GM20000 (cell line): ENCODE results near the gene CPNE4.
A peak's percentile ranks its signal among the peaks of the same experiment; 100 is the strongest.

ENCODE experiments used
- DNase-seq: peaks from one replicate; pipeline ENCODE4 v3.0.0; 2012; ENCODE audit warnings: low spot score
- TF ChIP-seq, protein P1 (sequence below): IDR thresholded peaks from 2 replicates; pipeline ENCODE4 v1.5.1; 2012; ENCODE audit warnings: mild to moderate bottlenecking, control low read depth; ENCODE audit errors: extremely low read depth, missing control alignments

The CPNE4 gene

DNA sequence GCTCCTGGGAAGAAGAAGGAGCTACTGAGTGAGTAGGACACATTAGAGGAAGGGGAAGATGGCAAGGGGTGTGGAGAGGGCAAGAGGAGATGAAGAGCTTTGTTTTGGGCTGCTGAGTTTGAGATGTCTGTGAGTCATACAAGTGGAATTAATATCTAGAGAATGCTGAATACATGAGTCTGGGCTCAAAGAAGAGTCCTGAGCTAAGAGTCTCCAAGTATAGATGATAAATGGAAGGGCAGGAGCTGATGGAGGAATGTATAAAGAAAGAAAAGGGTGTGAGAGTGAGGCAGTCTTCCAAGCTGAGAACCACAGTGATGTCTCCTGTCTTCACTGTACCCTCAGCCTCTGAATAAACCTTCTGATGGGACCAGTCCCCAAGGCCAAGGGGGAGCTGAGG, 326.6 kb downstream of the CPNE4 start:
- no peak for DNase-seq

DNA sequence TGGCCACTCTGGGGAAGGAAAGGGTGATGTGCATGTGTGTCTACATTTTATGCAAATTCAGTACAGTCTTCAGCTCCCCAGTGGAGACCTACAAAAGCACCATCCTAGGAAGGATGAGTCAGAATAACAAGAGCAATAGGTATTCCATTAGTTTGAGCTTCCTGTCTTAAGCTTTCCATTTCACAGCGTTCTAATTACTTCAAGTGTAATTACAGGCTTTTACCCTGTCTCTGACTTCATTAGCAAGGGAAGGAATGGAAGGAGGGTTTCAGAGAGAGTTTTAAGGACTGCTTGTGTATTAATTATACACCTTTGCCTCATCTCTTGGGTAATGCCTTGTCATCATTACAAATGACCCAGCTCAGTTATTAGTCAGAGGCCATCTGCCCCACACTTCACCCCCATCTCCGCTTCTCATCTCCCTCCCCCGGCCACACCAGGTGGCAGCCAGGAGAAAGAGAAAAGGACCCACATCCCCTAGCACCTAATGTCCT, 329.2 kb downstream of the CPNE4 start:
- peak; percentile 12 for DNase-seq
- TF ChIP-seq, protein P1, sequence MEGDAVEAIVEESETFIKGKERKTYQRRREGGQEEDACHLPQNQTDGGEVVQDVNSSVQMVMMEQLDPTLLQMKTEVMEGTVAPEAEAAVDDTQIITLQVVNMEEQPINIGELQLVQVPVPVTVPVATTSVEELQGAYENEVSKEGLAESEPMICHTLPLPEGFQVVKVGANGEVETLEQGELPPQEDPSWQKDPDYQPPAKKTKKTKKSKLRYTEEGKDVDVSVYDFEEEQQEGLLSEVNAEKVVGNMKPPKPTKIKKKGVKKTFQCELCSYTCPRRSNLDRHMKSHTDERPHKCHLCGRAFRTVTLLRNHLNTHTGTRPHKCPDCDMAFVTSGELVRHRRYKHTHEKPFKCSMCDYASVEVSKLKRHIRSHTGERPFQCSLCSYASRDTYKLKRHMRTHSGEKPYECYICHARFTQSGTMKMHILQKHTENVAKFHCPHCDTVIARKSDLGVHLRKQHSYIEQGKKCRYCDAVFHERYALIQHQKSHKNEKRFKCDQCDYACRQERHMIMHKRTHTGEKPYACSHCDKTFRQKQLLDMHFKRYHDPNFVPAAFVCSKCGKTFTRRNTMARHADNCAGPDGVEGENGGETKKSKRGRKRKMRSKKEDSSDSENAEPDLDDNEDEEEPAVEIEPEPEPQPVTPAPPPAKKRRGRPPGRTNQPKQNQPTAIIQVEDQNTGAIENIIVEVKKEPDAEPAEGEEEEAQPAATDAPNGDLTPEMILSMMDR, result no peak

More for the DNA sequence above, 326.6 kb downstream of the CPNE4 start:
- TF ChIP-seq, protein P1, result no peak

DNA sequence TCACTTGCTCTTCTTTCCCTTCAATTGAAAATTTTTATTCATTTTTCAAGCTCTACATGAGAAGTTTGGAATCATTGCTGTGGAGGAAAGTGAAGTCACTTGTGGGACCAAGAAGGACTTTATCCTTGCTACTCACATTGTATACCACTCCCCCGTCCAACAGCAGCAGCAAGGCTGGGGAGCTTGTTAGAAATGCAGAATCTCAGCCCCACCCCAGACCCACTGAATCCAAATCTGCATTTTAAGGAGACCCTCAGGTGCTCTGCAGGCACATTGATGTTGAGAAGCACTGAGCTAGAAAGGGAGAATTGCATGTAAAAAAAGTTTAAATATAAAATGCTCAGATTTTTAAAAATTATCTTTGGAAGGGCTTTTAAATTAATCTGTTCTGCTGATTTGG, 329.7 kb downstream of the CPNE4 start:
- no peak for DNase-seq
- TF ChIP-seq, protein P1, result no peak

DNA sequence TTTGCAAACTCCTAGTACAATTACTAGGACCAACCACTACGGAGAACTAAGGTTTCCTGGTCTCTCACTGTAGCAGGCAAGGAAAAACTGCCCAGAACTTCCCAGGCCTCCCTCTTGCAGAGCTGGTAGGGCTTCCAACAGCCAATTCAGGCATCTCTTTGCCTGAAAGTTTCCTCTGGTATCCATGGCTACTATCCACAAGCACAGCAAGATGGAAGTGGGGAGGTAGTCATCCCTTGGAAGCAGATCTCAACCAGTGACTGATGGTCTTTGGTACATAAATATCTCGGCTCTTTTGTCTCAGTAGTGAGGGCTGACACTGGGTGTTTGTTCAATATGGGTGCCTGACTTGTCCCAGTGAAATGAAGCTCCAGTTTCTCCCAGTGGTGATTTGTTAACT, 330.7 kb downstream of the CPNE4 start:
- TF ChIP-seq, protein P1, result no peak
- no peak for DNase-seq

DNA sequence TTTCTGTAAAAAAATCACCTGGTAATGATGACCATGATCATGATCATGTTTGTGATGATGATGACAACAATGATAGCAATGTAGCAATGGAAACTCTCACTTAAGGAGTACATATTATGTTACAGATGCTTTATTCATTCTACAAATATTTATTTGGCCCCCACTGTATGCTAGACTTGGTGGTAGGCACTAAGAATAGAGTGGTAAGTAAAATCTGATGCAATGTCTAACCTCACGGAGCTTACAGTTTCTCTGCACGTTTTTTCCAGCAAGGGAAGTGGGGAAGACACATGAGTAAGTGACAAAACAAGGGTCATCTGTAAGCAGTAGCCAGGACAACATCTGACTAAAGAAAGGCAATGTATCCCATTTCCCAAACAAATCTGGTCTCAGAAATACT, 332.7 kb downstream of the CPNE4 start:
- no peak for DNase-seq
- TF ChIP-seq, protein P1, result no peak

DNA sequence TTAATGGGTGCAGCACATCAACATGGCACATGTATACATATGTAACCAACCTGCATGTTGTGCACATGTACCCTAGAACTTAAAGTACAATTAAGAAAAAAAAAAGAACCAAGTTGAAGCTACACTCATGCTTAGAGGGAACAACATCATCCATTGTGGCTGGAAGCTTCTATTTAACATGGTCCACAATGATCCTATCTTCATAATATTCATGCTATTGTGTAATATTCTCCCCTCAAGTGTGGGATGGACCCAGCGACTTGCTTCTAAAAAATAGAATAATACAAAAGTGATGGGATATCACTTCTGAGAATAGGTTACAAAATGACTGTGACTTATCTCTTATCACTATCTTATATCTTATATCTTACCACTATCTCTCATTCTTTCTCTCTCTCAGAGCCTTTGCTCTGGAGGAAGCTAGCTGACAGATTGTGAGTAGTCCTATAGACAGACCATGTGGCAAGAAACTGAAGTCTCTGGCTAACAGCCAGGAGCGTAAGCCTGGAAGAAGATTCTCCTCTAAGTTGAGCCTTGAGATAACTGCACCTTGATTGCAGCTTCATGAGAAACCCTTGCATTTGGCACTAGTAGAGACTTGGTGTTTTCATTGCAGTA, 333.6 kb downstream of the CPNE4 start:
- DNase-seq, result no peak
- TF ChIP-seq, protein P1, result no peak

DNA sequence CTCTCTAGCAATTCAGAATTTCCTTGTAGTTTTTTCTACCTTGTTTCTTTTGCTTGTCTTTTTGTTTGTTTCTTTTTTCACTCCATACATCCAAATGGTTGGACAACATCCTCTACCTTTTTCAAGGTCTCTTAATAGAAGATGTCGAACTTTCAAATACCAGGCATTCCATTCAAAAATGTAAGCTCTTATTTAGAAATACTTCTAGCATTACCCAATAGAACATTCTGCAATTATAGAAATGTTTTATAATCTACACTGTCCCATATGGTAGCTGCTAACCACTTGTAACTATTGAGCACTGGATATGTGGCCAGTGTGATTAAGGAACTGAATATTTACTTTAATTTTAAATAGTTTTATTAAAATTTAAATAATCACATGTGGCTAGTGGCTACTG, 335.8 kb downstream of the CPNE4 start:
- DNase-seq, result no peak
- TF ChIP-seq, protein P1, result no peak
